ENCODE data around the gene OGFOD1.

Gene OGFOD1

DNA sequence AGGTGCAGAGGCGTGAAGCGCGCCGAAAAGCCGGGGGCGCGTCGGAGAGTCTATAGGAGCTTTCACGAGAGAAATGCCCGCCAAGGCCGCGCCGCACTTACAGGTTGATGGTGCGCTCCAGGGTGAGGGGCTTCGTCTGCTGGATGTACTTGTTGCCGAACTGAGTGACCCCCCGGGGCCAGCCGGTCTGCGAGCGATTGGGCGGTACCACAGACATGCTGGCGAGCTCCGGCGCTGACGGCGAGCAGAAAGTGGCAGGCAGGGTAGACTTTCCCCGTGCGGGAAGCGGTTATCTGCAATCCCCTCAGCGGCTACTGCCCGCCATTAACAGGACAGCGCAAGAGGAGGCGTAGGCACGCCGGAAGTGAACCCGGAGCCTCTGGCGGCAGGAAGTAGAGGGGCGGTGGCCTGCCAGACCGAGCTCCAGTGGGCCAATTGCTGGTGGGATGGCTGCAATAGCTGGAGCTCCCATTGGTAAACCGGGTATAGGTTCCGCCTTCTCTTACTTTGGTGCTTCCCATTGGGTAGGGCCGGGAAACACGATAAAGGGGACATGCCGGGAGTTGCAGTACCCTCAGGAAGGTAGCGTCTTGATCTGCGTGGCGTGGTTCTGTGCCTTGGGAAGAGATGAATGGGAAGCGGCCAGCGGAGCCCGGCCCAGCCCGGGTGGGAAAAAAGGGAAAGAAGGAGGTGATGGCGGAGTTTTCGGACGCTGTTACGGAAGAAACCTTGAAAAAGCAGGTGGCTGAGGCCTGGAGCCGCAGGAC, at the start of gene OGFOD1, which contains the start of gene NUDT21:
OGFOD1 (plus strand) TSS at position 569 of the 767 bp plus-strand sequence; CDS start at position 628, 59 bp downstream.
NUDT21 (minus strand) TSS at position 347 of the 767 bp plus-strand sequence; CDS start at position 217, 130 bp downstream.
- DNase-seq, result peak; percentile 91

- no peak for DNase-seq
These were observed 45.2 kb upstream of the OGFOD1 start for GRCh38 chr16:56405977-56406672.

DNA sequence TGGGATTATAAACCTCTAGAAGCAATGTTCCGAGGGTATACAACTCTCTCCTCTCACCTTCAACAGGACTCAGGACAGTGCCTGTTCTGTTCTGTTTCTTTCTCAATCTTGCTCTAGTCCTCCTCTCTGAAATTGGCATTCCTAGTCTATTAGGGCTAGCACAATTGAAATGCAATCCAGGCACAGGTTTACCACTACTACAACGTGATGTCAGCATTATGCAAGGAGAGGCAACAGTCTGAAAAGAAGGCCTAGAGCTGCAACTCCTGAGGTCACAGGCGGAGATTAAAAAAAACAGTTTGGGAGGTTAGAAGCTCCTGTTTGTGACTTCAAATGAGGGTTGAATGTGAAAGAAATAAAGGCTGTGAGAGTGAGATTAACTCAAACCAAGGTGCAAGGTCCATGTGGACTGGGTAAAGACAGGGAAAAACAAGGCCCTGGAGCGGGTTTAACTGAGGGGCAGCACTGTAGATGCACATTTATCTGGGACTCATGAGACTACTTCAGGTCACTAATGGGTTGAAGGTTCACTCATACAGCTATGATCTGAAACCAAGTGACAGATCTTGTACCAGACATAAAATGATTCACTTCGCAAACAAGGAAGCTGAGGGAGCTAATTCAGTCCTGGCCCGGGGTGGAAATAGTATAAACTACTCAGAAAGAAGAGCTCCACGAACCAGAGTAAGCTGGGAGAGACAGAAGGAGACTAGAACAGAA, 42.8 kb upstream of the OGFOD1 start:
- no peak for DNase-seq

DNA sequence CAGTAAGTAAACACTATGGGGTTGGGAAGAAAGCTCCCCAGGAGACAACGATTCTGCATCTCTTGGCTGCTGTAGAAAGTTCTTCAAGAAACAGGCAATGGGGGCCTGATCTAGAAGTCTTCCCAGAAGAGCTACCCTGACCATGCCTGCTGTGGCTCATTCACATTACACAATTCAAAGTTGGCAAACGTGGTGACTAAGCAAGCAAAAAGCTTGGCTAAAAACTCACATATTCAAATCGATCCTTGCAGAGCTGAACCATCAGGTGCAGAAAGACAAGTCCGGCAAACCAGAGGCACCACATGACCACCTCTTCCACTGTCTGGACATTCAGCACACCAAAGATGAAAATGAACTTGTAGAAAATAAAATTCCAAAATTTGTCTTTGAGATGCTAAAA, 42.2 kb upstream of the OGFOD1 start:
- DNase-seq, result no peak

- no peak for DNase-seq
These were observed 40.2 kb upstream of the OGFOD1 start for GRCh38 chr16:56411123-56411522.

GRCh38 chr16:56411624-56412023, 39.7 kb upstream of the OGFOD1 start:
- no peak for DNase-seq

DNA sequence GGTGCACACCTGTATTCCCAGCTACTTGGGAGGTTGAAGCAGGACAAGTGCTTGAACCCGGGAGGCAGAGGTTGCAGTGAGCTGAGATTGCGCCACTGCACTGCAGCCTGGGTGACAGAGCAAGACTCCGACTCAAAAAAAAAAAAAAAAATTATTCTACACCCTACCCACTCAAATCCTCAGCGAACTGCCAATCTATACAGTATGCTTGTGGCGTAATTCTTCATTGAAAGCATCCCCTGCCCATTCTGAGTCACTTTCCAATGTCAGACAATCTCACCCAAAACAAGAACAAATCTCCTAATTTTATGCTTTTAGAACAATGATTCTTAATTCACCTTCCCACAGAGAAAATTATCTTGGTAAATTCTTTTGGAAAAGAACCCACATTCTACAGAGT, 38.0 kb upstream of the OGFOD1 start:
- DNase-seq, result no peak

- DNase-seq, result no peak
These were observed 37.0 kb upstream of the OGFOD1 start for GRCh38 chr16:56414366-56414765.

DNA sequence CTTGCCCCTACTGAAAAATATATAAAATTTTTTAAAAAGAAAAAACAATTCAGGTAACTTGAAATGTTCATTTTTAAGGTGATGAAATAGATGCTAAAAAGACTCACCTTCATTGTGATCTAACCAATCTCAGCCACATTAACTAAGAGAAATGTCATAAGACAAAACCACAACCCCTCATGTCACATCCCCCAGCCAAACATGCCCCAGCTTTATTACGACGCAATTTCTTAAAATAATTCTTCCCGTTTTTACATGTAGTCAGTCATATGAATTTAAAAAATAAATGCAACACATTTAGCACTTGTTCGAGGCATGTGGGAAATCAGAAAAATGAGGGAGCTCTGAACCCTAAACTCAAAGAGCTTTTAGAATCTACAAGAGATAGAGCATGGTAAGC, 35.5 kb upstream of the OGFOD1 start:
- DNase-seq, result no peak

- no peak for DNase-seq
These were observed 34.2 kb upstream of the OGFOD1 start for GRCh38 chr16:56417138-56417537.

GRCh38 chr16:56419740-56420548, 31.4 kb upstream of the OGFOD1 start:
- DNase-seq, result no peak

GRCh38 chr16:56420613-56421012, 30.7 kb upstream of the OGFOD1 start:
- DNase-seq, result no peak

DNA sequence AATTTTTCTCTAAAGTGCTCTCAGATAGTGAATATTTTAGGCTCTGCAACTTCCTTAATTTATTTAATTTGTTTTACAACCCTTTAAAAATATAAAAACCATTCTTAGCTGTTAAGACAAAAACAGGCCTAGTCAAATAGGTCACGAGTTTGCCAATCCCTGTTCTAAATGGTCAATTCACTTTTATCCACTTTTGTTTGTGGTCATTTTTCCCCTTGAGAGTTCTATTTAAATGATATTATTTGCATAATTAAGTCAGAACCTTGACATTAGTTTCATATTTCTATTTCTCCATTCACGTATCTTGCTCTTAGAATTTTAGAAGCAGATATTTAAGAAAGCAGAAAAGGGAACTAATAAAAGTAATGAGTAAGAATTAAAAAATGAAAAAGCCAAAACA, 30.0 kb upstream of the OGFOD1 start:
- no peak for DNase-seq

DNA sequence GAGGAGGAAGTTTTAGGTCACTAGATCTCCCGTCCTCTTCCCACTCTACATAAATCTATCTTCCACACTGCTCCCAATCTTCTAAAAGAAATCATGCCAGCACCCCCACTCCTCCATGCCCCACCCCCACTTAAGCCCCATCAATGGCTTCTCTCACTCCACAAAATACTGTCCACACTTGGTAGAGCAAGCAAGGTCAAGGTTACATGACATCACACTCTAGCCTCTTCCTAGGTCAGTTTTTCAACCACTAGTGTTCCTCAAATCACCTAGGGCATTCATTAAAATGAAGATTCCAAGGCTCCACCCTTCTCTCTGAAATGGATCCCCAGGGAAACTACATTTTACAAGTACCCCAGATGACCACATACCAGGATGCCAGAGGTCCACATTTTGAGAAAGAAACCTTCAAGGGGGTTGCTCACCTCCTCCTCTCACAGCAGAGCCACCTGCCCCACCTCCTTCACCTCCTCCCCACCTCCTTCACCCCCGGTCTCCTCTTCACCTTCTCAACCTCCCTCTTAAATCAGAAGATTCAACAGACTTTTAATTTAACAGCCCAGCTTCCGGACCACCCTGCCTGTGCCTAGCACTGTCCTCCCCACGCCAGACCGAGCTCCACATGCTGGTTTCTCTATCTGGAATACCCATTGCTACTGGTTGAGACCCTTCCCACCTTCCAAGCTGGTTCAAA, 29.2 kb upstream of the OGFOD1 start:
- DNase-seq, result no peak

GRCh38 chr16:56422896-56423441, 28.4 kb upstream of the OGFOD1 start:
- DNase-seq, result no peak

DNA sequence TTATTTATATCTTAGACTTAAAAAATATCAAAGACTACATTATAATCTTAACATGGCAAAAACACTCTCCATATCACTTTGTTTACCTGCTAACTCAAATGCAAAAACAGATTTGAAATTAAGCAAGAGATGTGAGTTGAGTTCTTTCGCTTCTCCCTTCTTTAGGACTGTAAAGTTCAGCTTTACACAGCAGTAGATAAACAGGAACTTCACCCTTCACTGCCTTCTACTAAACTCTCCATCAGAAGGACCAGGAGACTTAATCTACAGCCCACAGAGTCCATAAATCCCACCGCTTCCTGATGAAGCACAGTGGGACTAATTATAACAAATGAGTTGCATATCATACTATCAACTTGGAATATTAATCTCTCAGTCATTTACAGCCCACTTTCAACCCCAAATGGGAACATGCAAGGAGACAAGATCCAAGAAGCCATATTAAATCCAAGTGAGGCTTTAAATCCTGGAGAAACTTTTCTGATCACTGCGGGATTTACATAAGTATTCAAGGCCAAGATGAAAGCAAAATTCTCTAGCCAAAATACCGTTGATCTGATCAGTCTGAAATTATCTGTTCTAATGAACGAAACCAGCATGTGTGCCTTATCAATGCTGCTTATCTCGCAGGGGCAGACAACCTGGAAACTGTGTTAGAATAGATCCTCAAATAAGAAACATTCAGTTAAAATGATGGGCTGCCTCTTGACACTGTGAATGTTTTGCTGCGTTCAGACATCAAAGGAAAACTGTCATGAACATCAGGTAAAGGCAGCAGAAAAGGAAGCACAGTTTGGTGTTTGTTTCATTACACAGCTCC, 27.6 kb upstream of the OGFOD1 start:
- no peak for DNase-seq

DNA sequence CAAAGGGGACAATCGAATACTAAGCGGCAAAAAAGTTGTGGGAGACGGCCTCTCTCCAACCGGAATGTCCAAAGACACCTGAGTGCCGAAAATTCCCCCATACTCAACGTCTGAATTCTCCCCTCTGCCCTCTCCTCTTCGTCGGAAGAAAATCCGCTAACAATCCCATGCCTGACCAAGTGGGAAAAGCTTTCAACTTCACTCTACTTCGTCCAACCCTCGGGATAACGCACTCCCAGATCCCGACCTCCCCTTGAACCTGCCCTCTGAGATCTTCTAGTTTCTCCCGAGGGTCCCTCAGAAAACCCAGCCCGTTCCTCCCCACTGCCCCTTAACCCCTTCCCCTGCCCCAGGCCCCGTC, 27.0 kb upstream of the OGFOD1 start:
- no peak for DNase-seq

DNA sequence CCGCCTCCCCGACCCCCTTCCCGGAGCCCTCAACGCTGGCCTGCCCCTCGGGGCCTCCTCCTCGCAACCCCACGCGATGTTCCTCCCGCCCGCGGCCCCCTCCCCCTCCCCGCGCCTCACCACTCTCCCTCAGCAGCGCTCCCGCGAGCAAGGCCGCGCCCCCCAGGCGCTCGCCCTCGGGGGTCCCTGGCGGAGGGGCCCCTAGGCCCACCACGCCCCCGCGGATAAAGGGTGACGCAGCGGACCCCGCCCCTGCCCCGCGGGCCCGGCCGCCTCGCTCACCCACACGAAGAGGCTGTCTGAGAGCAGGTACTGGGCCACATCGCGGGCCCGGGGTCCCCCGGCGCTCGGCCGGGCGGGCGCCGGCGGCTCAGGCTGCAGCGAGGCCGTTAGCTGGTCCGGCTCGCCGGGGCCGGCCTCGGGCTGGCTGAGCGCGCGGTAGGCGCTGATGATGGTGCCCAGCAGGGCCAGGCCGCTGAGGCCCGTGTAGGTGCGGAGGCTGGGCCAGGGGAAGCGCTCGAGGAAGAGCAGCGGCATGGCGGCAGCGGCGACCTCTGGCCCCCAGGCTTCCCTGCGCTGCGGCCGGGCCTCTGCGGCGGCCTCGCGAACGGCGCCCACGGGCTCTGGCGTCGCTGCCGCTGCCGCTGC, 26.4 kb upstream of the OGFOD1 start:
- no peak for DNase-seq

GRCh38 chr16:56425439-56425832, 25.9 kb upstream of the OGFOD1 start, which contains the start of gene AMFR:
Gene AMFR (minus strand): TSS chr16:56425545. CDS start chr16:56425327, 218 bp downstream.
- DNase-seq, result no peak

GRCh38 chr16:56426585-56426984, 24.8 kb upstream of the OGFOD1 start:
- DNase-seq, result no peak

Measured in NCI-H1436 treated with DMSO at 0.1 percent for 48 hours (cell line).